Endothelial cell of umbilical vein (primary cell): Measurements from ENCODE around the gene C22orf39. TPM values are rescaled to one million over a fixed set of nuclear protein-coding genes. Genes with fewer than 3 reads are reported as not detected.

ENCODE experiments used
- BruUV-seq: library from RNA; stranded (reverse); fragments of 400-500 nt; replicated peaks from 2 replicates; lab custom pipeline; 2021; lab: Mats Ljungman, UMichigan
- CTCF ChIA-PET: fragments of 300-600, 350-600 bp; sonication (Branson Sonifier 250); formaldehyde crosslinking; loops from one replicate; lab custom pipeline; 2021; ENCODE audit warnings: antibody characterized with exemption, inconsistent platforms; lab: Charles Lee
- POLR2A ChIA-PET: fragments of 300-600, 350-600 bp; sonication (Branson Sonifier 250); formaldehyde crosslinking; loops from one replicate; lab custom pipeline; 2021; ENCODE audit warnings: antibody characterized with exemption, inconsistent platforms; lab: Charles Lee
- DNase-seq: peaks from one replicate; pipeline ENCODE4 v3.0.0-alpha.2; 2011; ENCODE audit warnings: low read depth, low spot score
- FAIRE-seq: peaks from 2 replicates; lab custom pipeline; 2011; peaks lifted over from hg19 to GRCh38; lab: Jason Lieb, UNC
- H2AFZ ChIP-seq: 2 replicates; pipeline ENCODE4 v1.6.0; 2012; ENCODE audit warnings: low read depth, low read length, control low read depth, inconsistent platforms
- H3K27ac ChIP-seq: 2 replicates; pipeline ENCODE4 v1.5.1; 2011; ENCODE audit warnings: low read depth, mild to moderate bottlenecking, control low read depth, low read length, moderate library complexity; ENCODE audit not compliant: insufficient read depth
- H3K27me3 ChIP-seq, 2 experiments: 2 replicates each; pipeline versions ENCODE4 v1.6.0 to v1.6.1; 2011; ENCODE audit warnings: low read length in 2 of 2, mixed read lengths in 1 of 2; ENCODE audit not compliant: control insufficient read depth in 2 of 2, insufficient read depth in 2 of 2
- H3K36me3 ChIP-seq, 2 experiments: 2 replicates in 1 of 2; 3 replicates in 1 of 2; pipeline ENCODE4 v1.5.1; 2011; ENCODE audit warnings: low read length in 2 of 2, mild to moderate bottlenecking in 1 of 2, moderate library complexity in 1 of 2; ENCODE audit not compliant: control insufficient read depth in 2 of 2, insufficient read depth in 2 of 2; ENCODE audit errors: extremely low read depth in 1 of 2
- H3K4me1 ChIP-seq: 3 replicates; pipeline ENCODE4 v1.5.1; 2011; ENCODE audit warnings: mild to moderate bottlenecking, low read length; ENCODE audit not compliant: control insufficient read depth, insufficient read depth; ENCODE audit errors: extremely low read depth
- H3K4me2 ChIP-seq: 2 replicates; pipeline ENCODE4 v1.6.1; 2011; ENCODE audit warnings: low read length, control low read depth, mixed read lengths; ENCODE audit not compliant: insufficient read depth
- H3K4me3 ChIP-seq, 3 experiments: fragments of 200-600 bp in 1 of 3; sonication (generic), shearing (Covaris generic) in 1 of 3; replicated peaks in 1 of 3; 2 replicates each; pipeline ENCODE4 v1.5.1; 2011 to 2016; ENCODE audit warnings: control low read depth in 3 of 3, low read length in 3 of 3, mild to moderate bottlenecking in 2 of 3, inconsistent platforms in 1 of 3, low read depth in 1 of 3, moderate library complexity in 1 of 3; ENCODE audit not compliant: insufficient read depth in 1 of 3
- H3K79me2 ChIP-seq: 2 replicates; pipeline ENCODE4 v1.6.0; 2012; ENCODE audit warnings: low read length, inconsistent platforms; ENCODE audit not compliant: control insufficient read depth, insufficient read depth
- H3K9ac ChIP-seq: replicated peaks from 2 replicates; pipeline ENCODE3; 2011; ENCODE audit warnings: low read length, control low read depth; ENCODE audit not compliant: insufficient read depth; ENCODE audit errors: extremely low read depth
- H3K9me1 ChIP-seq: replicated peaks from 3 replicates; pipeline ENCODE4 v1.6.0; 2011; ENCODE audit warnings: mild to moderate bottlenecking, low read length; ENCODE audit not compliant: control insufficient read depth, insufficient read depth; ENCODE audit errors: extremely low read depth
- H3K9me3 ChIP-seq: replicated peaks from 2 replicates; pipeline ENCODE4 v1.5.1; 2012; ENCODE audit warnings: low read length, inconsistent platforms; ENCODE audit not compliant: control insufficient read depth, insufficient read depth
- H4K20me1 ChIP-seq: replicated peaks from 2 replicates; pipeline ENCODE3; 2011; ENCODE audit warnings: mild to moderate bottlenecking, low read length; ENCODE audit not compliant: control insufficient read depth, insufficient read depth; ENCODE audit errors: extremely low read depth
- EZH2 ChIP-seq: IDR thresholded peaks from 2 replicates; pipeline ENCODE4 v1.6.1; 2012; ENCODE audit warnings: borderline replicate concordance, low read depth, mild to moderate bottlenecking, moderate library complexity, low read length, inconsistent platforms; ENCODE audit not compliant: severe bottlenecking
- FOS ChIP-seq: IDR thresholded peaks from 2 replicates; pipeline ENCODE4 v1.6.1; 2011; ENCODE audit warnings: mild to moderate bottlenecking, low read length, moderate library complexity, borderline replicate concordance; ENCODE audit not compliant: insufficient read depth
- GATA2 ChIP-seq: IDR thresholded peaks from 2 replicates; pipeline ENCODE4 v1.7.0; 2011; ENCODE audit warnings: low read depth, mild to moderate bottlenecking, moderate library complexity, mixed read lengths, low read length; ENCODE audit not compliant: insufficient read length, insufficient read depth
- JUN ChIP-seq: IDR thresholded peaks from 2 replicates; pipeline ENCODE4 v1.6.1; 2011; ENCODE audit warnings: borderline replicate concordance, low read depth; ENCODE audit not compliant: insufficient read length, insufficient read depth
- MYC ChIP-seq: IDR thresholded peaks from one replicate; pipeline ENCODE4 v1.6.1; 2011; ENCODE audit warnings: mild to moderate bottlenecking, low read depth, low read length
- POLR2A ChIP-seq: IDR thresholded peaks from 2 replicates; pipeline ENCODE4 v1.6.1; 2012; ENCODE audit warnings: low read depth, mild to moderate bottlenecking, control low read depth, low read length
- POLR2AphosphoS5 ChIP-seq: IDR thresholded peaks from 2 replicates; pipeline ENCODE4 v1.6.1; 2012; ENCODE audit warnings: low read depth, mild to moderate bottlenecking, control low read depth, low read length, moderate library complexity; ENCODE audit not compliant: insufficient read depth
- dilution Hi-C: fragments of 300-500 bp; cut with MboI; formaldehyde crosslinking; loops from one replicate; pipeline ENCODE4 v1.15.0; 2019; ENCODE audit warnings: low sequenced_read_pairs; ENCODE audit not compliant: extremely low pct_ligation_motif_present
- intact Hi-C: fragments of 100-400 bp; cut with micrococcal nuclease; formaldehyde crosslinking; loops from one replicate; pipeline ENCODE4 v1.10.0; 2022
- polyA plus RNA-seq, 4 experiments: library from polyadenylated mRNA; depleted of rRNA in 3 of 4; stranded (reverse) in 3 of 4; unstranded in 1 of 4; fragments of >200 nt; gene quantifications; 2 replicates each; pipeline versions ENCODE4 v1.2.1 to v1.2.3, GENCODE V29; 2011 to 2012; ENCODE audit warnings: missing spikeins in 1 of 4
- total RNA-seq: library from RNA; stranded (reverse); gene quantifications from 2 replicates; pipeline ENCODE4 v1.2.3, GENCODE V29; 2021
- TF ChIP-seq, protein P1 (sequence below): IDR thresholded peaks from 2 replicates; pipeline ENCODE4 v1.6.1; 2011; ENCODE audit not compliant: insufficient read depth, insufficient read length
- TF ChIP-seq, protein P2 (sequence below), 2 donors: IDR thresholded peaks; 1 replicate in 1 of 2; 2 replicates in 1 of 2; pipeline ENCODE4 v1.5.1; 2011; ENCODE audit warnings: low read length in 2 of 2, mild to moderate bottlenecking in 2 of 2, moderate library complexity in 2 of 2, control low read depth in 1 of 2, inconsistent platforms in 1 of 2, low read depth in 1 of 2; ENCODE audit not compliant: insufficient read depth in 1 of 2; ENCODE audit errors: extremely low read depth in 1 of 2

Gene C22orf39
- total and polyA plus RNA-seq, 2 donors (not counting 3 experiments of a cell fraction or from before 2014, with no cell fraction given) = 26.1 to 28.0 TPM

- Histone ChIP-seq H3K4me3 (no peak overlapping the region), H3K9ac (no peak overlapping the region), H3K9me3 (no peaks in the 10 kb centered on the region), H3K27me3 (no peaks in the 10 kb centered on the region), H3K4me2 (no peak overlapping the region), H4K20me1 (no peaks in the 10 kb centered on the region), H3K27ac (no peak overlapping the region), H3K4me1 (no peaks in the 10 kb centered on the region), H3K36me3 (peaks cover 14 to 31% of the 10 kb centered on the region in 2 experiments), H3K79me2 (no peaks in the 10 kb centered on the region), H2AFZ (no peak overlapping the region), H3K9me1 (no peaks in the 10 kb centered on the region)
- BruUV-seq = no TSS peak
- intact Hi-C loops (no loop called here), dilution Hi-C loops (no loop called here)
- POLR2A ChIA-PET = no interaction called here
- CTCF ChIA-PET = interaction anchor here (0.7 kb wide), 1 partner anchor 233 kb away, joined by 3 read pairs; no protein-coding TSS in a partner anchor
- no peak for FAIRE-seq
- DNase-seq = no peak
- TF ChIP-seq FOS (no peak), POLR2A (no peak), EZH2 (no peak), MYC (no peak), JUN (no peak), GATA2 (no peak), POLR2AphosphoS5 (no peak)
- TF ChIP-seq, protein P1, sequence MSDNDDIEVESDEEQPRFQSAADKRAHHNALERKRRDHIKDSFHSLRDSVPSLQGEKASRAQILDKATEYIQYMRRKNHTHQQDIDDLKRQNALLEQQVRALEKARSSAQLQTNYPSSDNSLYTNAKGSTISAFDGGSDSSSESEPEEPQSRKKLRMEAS = no peak
- TF ChIP-seq, protein P2, sequence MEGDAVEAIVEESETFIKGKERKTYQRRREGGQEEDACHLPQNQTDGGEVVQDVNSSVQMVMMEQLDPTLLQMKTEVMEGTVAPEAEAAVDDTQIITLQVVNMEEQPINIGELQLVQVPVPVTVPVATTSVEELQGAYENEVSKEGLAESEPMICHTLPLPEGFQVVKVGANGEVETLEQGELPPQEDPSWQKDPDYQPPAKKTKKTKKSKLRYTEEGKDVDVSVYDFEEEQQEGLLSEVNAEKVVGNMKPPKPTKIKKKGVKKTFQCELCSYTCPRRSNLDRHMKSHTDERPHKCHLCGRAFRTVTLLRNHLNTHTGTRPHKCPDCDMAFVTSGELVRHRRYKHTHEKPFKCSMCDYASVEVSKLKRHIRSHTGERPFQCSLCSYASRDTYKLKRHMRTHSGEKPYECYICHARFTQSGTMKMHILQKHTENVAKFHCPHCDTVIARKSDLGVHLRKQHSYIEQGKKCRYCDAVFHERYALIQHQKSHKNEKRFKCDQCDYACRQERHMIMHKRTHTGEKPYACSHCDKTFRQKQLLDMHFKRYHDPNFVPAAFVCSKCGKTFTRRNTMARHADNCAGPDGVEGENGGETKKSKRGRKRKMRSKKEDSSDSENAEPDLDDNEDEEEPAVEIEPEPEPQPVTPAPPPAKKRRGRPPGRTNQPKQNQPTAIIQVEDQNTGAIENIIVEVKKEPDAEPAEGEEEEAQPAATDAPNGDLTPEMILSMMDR (IDR thresholded peaks at IDR 0.05; ENCODE audit: extremely low read depth in 1 of 2, insufficient read depth in 1 of 2, low read depth in 1 of 2, low read length in 2 of 2) = no peak
Observed at GRCh38 chr22:19396561-19396933, 51.0 kb downstream of the C22orf39 start.
